HUES64 (cell line): ENCODE data around the gene SARDH.

Experiments
- H3K27ac ChIP-seq: 2 replicates; pipeline ENCODE4 v1.7.0; 2013; ENCODE audit warnings: low read depth, low read length, inconsistent platforms
- H3K27me3 ChIP-seq: 2 replicates; pipeline ENCODE4 v1.6.1; 2013; ENCODE audit warnings: mild to moderate bottlenecking, low read length; ENCODE audit not compliant: insufficient read depth
- H3K36me3 ChIP-seq: 2 replicates; pipeline ENCODE4 v1.6.1; 2013; ENCODE audit warnings: mild to moderate bottlenecking, low read length; ENCODE audit not compliant: insufficient read depth
- H3K4me1 ChIP-seq: 2 replicates; pipeline ENCODE4 v1.6.1; 2013; ENCODE audit warnings: mild to moderate bottlenecking, low read length, moderate library complexity; ENCODE audit not compliant: insufficient read depth
- H3K4me3 ChIP-seq: 2 replicates; pipeline ENCODE4 v1.5.1; 2013; ENCODE audit warnings: mild to moderate bottlenecking, low read length, moderate library complexity
- H3K9ac ChIP-seq: 2 replicates; pipeline ENCODE4 v1.6.1; 2013; ENCODE audit warnings: mild to moderate bottlenecking, low read depth, low read length
- H3K9me3 ChIP-seq: 2 replicates; pipeline ENCODE4 v1.6.1; 2013; ENCODE audit warnings: low read depth, low read length; ENCODE audit not compliant: insufficient read depth
- WGBS: fragments of 150-250, 120-280 bp; methylation state at CpG from one replicate; pipeline ENCODE4 v1.1.7; 2013; ENCODE audit warnings: missing lambda C conversion rate; 5-methylcytosine and 5-hydroxymethylcytosine counted together

Gene SARDH

DNA sequence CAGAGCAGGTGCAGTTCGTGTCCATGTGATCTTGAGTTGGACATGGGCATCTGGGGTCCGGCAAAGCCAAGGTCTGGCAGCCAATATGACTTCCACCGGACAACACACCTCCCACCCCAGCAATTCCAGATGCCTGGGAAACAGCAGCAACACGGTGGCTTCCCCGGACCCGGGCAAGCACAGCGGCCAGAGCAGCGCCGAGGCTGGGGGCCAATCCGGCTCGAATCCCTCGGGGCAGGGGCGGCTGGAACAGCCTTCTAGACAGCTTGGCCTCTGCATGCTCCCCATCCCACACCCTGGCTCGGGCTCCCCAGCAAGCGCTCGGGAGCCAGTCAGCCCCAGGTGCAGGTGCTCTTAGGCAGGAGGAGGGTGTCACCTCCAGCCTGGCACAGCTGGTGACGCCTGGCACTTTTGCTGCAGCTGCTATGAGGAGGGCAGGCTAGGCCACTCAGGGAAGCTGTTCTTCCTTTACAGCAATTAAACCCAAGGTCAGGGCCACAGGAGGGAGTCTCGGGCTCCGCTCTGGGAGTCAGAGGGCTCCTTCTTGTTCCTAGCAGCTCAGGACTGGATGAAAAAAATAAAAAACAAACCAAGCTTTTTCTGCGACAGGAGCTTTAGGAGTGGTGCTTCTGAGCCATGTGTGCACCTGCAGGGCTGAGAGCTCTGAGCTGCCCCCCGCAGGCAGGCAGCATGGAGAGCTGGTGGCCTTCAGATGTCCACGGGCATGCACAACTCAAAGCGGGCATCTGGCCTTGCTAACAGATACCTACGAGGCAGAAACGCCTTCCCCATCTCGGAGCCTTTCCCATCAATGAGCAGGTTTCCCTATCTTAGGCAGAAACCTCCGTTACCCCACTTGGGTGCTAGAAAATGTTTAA is 73.7 kb downstream of the SARDH start:
- peaks cover 12% of the 10 kb centered on the region for H3K27me3 ChIP-seq
- no peaks in the 10 kb centered on the region for H3K9me3 ChIP-seq
- H3K9ac ChIP-seq: no peak overlapping the region
- peaks cover under 1% of the 10 kb centered on the region; the same call in 1 of the 2 replicates for H3K4me1 ChIP-seq
- no peak overlapping the region for H3K4me3 ChIP-seq
- WGBS: 87% methylated on average over 27 of the region's 27 CpGs
- no peak overlapping the region for H3K27ac ChIP-seq
- no peaks in the 10 kb centered on the region for H3K36me3 ChIP-seq

DNA sequence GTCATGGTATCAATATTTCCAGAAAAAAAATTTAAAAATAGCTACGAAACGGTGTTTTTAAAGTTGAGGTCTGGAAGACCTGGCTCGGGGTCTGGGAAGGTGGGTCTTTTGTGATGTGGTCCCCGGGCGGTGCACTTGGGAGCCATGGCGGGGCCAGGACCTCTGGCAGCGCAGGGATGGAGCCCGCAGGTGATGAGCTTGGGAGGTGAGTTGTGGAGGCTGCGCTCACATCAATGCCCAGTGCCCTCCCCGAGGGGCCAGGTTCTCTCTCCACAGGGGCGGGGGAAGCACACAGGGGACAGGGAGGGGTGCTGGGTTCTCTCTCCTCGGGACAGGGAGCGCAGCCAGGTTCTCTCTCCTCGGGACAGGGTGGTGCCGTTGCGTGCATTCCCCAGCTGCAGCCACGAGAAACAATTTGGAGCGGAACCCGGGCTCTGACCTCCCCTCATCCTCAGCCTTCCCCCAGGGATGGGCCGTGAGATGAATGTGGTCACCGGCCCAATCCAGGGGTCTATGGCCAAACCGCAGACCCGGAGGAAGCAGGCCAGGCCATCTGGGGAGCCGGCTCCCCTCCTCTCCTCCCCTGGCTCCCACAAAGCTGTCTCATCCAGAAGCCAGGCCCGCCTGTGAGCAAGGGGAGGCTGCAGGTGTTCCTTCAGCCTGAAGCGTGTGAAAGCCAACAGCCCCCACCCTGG is 76.2 kb downstream of the SARDH start:
- Histone ChIP-seq H3K4me3 (no peak overlapping the region), H3K27me3 (peaks cover 20% of the 10 kb centered on the region), H3K9ac (no peak overlapping the region), H3K36me3 (no peaks in the 10 kb centered on the region), H3K4me1 (peaks cover 7% of the 10 kb centered on the region; the same call in 1 of the 2 replicates), H3K9me3 (no peaks in the 10 kb centered on the region), H3K27ac (no peak overlapping the region)
- 88% methylated on average over 26 of the region's 26 CpGs for whole genome bisulfite sequencing

DNA sequence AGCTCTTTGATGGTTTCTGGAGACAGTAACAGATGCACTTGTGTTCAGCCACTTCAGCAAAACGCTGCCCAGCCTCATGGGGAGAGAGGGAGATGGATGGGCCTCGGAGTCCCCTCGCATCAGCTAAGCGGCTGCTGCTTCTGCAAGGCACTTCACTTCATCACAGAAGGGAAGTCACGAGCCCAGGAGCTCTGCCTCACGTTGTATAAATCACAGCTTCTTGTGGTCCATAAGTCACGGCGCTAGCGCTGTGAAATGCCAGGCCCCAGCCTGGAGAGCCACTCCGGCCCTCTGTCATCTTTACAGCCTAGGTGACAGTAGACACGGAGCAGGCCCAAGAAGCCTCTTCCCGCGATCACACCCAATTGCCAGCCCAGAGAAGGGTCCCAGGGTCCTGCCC is 78.6 kb downstream of the SARDH start:
- Histone ChIP-seq H3K27me3 (peaks cover 27% of the 10 kb centered on the region), H3K4me3 (no peak overlapping the region)
- 80% methylated on average over 13 of the region's 13 CpGs for WGBS

DNA sequence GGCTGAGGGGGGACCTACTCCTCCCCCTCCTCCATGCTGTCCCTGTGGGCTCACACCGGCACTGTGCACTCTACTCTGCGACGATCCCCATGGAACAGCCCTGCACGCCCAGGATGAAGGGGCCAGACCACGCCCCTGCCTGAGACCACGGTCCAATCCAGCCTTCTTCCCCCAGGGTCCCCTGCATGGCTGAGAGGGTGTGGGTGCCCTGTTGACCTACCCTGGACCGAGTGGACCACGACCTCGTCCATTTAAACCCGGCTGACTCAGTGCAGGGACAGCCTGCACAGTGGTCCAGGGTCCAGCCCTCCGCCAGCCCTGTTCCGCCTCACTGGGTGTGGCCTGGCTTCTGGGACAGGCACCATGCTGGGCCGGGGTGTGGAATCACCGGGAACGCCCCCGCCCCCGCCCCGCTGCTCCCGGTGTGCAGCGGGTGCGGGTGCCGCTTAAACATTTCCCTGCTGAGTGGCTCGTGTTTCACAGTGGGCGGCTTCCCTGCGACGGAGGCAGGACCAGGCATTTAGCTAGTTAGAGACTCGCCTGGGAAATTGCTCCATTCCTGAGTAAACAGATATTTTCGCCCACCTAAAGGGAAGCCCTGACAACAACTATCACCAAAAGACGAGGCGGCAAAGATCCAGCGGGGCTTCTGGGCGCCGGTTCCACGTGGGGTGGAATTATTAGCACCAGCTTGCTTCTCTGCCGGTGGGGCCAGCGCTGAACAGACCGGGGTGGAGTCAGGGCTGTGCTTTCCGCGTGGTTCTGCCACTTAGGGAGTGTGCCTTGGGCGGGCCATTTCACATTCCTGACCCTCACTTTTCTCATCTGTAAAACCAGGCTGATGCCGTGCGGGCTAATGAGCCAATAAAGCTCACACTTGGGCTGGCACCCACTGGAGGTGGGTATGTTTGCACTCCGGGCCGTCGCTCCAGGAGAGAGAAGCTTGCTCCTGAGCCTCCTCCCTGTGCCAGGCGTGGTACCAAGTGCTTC is 79.4 kb downstream of the SARDH start:
- H3K27me3 ChIP-seq: peaks cover 27% of the 10 kb centered on the region
- WGBS: 16% methylated on average over 46 of the region's 46 CpGs
- no peak overlapping the region for H3K27ac ChIP-seq
- no peaks in the 10 kb centered on the region for H3K9me3 ChIP-seq
- H3K36me3 ChIP-seq: no peaks in the 10 kb centered on the region
- H3K4me3 ChIP-seq: peak overlapping the region; percentile 35
- peaks cover 7% of the 10 kb centered on the region; the same call in 1 of the 2 replicates for H3K4me1 ChIP-seq
- no peak overlapping the region for H3K9ac ChIP-seq

More for the DNA sequence above, 78.6 kb downstream of the SARDH start:
- Histone ChIP-seq H3K4me1 (peaks cover 7% of the 10 kb centered on the region; the same call in 1 of the 2 replicates), H3K36me3 (no peaks in the 10 kb centered on the region), H3K9me3 (no peaks in the 10 kb centered on the region), H3K27ac (no peak overlapping the region), H3K9ac (no peak overlapping the region)

DNA sequence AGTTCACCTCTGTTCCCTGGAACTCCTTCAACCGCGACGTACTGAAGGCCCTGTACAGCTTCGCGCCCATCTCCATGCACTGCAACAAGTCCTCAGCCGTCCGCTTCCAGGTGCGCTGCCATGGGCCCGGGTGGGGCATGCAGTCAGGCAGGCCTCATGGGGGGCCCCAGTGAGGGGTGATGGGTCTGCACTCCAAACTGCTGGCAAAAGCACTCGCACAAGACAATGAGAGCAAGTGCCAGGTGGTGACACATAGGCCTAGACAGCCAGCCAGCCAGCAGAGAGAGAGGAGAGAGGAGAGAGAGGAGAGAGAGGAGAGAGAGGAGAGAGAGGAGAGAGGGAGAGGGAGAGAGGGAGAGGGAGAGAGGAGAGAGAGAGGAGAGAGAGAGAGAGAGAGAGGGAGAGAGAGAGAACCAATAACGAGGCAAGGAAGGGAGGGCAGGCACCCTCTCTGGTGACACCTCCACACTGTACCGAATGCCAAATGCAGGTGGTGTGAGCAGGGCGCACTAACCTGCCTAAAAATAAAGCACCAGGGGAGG is 81.0 kb downstream of the SARDH start:
- 90% methylated on average over 13 of the region's 13 CpGs for WGBS
- no peaks in the 10 kb centered on the region for H3K9me3 ChIP-seq
- H3K4me3 ChIP-seq: no peak overlapping the region
- H3K36me3 ChIP-seq: no peaks in the 10 kb centered on the region
- no peak overlapping the region for H3K27ac ChIP-seq
- peaks cover 7% of the 10 kb centered on the region; the same call in 1 of the 2 replicates for H3K4me1 ChIP-seq
- peaks cover 27% of the 10 kb centered on the region for H3K27me3 ChIP-seq
- no peak overlapping the region for H3K9ac ChIP-seq

DNA sequence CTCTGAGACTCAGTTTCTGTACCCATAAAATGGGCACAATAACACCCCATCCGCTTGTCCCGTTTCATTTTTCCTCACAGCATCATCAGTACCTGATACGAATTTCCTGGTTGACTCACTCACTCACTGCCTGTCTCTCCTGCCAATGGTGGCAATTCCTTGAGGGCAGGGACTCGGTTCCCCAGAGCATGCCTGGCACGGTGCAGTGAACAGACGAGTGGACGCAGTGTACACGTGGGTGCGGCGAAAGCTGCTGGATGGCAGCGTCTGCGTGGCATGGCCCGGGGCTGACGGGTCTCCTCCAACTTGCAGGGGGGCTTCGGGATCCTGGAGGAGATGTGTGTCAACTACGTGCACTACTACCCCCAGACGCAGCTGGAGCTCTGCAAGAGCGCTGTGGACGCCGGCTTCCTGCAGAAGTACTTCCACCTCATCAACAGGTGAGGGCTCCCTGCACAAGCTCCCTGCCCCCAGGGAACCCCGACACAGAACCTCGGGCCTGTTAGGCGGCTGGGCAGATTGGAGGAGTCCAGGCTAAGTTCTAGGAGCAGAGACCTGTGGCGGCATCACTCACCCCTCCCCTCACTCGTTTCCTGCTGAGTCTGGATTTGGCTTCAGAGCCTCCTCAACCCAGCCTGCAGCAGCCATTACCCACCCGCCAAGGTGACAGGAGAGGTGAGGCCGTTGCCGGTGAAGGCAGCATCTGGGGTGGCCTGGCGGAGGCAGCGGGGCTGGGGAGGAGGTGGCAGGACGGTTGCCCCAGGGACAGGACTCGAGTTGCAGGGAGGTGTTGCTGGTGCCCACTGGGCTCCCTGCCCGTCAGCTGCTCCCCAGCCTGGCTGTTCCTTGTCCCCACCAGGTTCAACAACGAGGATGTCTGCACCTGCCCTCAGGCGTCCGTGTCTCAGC is 81.7 kb downstream of the SARDH start:
- no peaks in the 10 kb centered on the region for H3K9me3 ChIP-seq
- no peak overlapping the region for H3K9ac ChIP-seq
- H3K27ac ChIP-seq: no peak overlapping the region
- no peak overlapping the region for H3K4me3 ChIP-seq
- peaks cover 27% of the 10 kb centered on the region for H3K27me3 ChIP-seq
- WGBS: 89% methylated on average over 36 of the region's 36 CpGs
- peaks cover 7% of the 10 kb centered on the region; the same call in 1 of the 2 replicates for H3K4me1 ChIP-seq
- no peaks in the 10 kb centered on the region for H3K36me3 ChIP-seq

DNA sequence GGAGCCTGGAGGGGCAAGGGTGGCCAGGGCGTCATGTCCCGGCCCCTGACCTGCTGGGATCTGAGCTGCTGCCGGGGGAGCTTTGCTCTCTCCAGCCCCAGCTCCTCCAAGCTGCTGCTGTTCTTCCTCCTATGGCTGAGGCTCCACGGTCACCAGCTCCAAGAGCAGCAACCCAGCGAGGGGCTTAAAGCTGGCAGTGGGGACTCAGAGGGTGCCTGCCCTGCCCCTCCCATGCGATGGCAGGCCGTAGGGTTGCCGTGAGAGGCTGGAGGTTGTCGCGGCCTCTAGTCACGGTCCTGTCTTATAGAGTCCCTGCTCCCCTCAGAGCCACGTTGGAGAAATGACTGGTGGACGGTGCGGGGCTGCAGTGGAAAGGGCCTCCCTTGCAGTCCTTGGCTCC is 82.5 kb downstream of the SARDH start:
- Histone ChIP-seq H3K4me3 (no peak overlapping the region), H3K4me1 (peaks cover 7% of the 10 kb centered on the region; the same call in 1 of the 2 replicates), H3K36me3 (no peaks in the 10 kb centered on the region), H3K9ac (no peak overlapping the region), H3K27me3 (peaks cover 27% of the 10 kb centered on the region), H3K9me3 (no peaks in the 10 kb centered on the region), H3K27ac (no peak overlapping the region)
- WGBS: 85% methylated on average over 14 of the region's 14 CpGs

DNA sequence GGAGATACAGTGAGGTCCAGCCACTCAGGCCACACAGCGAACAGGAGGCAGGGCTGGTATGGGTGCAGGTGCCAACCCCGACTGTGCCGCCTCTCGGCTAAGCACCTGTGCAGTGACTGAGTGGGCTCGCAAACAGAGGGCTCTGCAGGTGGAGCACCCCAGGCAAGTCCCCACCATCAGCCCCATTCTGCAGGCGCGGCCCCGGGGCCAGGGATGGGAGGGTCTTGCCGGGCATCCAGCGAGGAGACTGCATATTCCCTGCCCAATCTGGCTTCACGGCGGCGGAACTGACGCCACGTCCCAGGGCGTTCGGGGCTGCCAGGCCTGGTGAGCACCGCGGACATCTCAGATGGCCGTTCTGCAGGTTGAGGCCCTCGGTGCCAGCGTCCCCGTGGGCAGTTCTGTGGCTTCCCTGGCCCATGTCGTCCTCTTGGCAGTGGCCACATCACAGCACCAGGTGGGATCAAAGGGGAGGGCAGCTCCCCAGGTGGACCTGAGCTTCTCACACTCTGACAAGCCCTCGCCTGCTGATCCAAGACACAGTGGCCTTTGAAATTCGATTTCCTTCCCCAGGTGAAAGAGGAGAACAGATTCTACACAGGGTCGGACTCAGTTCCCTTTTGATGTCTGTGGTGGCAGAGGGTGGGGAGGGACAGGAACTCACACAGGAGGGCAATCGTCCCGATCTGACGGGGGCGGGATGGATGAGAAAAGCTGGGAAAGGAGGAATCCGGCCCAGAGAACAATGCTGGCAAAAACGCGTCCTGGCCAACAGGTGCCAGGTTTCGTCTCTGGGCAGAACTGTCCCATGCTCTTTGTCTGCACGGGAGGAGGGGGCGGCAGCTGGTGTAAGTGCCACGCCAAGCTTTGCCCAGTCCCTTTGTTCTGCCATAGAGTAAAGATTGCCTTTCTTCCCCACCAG is 83.2 kb downstream of the SARDH start:
- peaks cover 21% of the 10 kb centered on the region for H3K27me3 ChIP-seq
- H3K27ac ChIP-seq: no peak overlapping the region
- H3K9me3 ChIP-seq: no peaks in the 10 kb centered on the region
- peaks cover 7% of the 10 kb centered on the region; the same call in 1 of the 2 replicates for H3K4me1 ChIP-seq
- no peak overlapping the region for H3K4me3 ChIP-seq
- no peaks in the 10 kb centered on the region for H3K36me3 ChIP-seq
- H3K9ac ChIP-seq: no peak overlapping the region
- 79% methylated on average over 38 of the region's 38 CpGs for WGBS

DNA sequence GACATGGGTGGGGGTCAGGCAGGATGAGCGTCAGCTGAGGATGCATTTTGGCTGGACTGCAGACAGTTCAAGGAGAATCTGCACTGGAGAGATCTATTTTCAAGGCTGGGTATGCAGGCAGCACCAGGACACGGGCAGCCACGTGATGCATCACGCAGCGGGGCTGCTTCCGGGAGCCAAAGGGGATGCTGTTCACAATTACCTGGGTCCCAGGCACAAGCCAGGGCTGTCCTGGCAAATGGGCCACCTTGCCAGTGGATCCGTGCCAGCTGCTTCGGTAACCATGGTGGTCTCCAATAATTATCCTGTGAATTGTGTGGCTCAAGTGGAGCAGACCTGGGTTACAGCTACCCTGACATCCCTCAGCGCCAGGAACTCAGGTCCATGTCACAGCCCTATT is 84.5 kb downstream of the SARDH start:
- no peaks in the 10 kb centered on the region for H3K9me3 ChIP-seq
- H3K9ac ChIP-seq: no peak overlapping the region
- no peaks in the 10 kb centered on the region for H3K36me3 ChIP-seq
- no peak overlapping the region for H3K4me3 ChIP-seq
- no peak overlapping the region for H3K27ac ChIP-seq
- WGBS: 83% methylated on average over 9 of the region's 9 CpGs
- H3K27me3 ChIP-seq: peaks cover 8% of the 10 kb centered on the region
- no peaks in the 10 kb centered on the region for H3K4me1 ChIP-seq
